Measurements from ENCODE around the gene SPATA6L. TPM values are rescaled to one million over a fixed set of nuclear protein-coding genes. Genes with fewer than 3 reads are reported as not detected.
A peak's percentile ranks its signal among the peaks of the same experiment; 100 is the strongest.

SPATA6L gene
- total RNA-seq, 1 experiment from 2014 or later = 1.8 TPM

DNA sequence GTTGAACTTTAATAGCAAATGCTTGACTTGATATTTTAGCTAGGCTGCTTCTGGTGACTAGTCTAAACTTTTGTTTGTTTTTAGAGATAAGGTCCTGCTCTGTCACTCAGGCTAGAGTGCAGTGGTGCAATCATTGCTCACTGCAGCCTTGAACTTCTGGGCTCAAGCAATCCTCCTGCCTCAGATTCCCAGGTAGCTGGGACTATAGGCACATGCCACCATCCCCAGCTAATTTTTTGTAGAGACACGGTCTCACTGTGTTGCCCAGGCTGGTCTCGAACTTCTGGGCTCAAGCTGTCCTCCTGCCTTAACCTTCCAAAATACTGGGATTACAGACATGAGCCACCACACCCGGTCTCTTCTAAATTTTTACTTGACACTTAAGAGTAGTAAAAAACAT is 33.8 kb upstream of the SPATA6L start:
- H3K4me1 Mint-ChIP-seq = no peaks in the 10 kb centered on the region
- ATAC-seq (no peak), DNase-seq (ENCODE audit: low spot score) (no peak)
- TF ChIP-seq PRRX2 (CRISPR knock-in tag; IDR thresholded peaks at IDR 0.05) (no peak), GABPB1 (CRISPR knock-in tag; IDR thresholded peaks at IDR 0.05) (peak; percentile 85)
- no peak overlapping the region for H3K4me3 Mint-ChIP-seq
- ChIA-PET POLR2A (no interaction called here), CTCF (no interaction called here)
- no peaks in the 10 kb centered on the region for H3K27me3 Mint-ChIP-seq (ENCODE audit: low read depth)
- H3K36me3 Mint-ChIP-seq = peaks cover 25% of the 10 kb centered on the region
- H3K27ac Mint-ChIP-seq = no peak overlapping the region
- no peaks in the 10 kb centered on the region for H3K9me3 Mint-ChIP-seq

GRCh38 chr9:4691795-4692194 is 25.5 kb upstream of the SPATA6L start:
- H3K4me3 Mint-ChIP-seq = no peak overlapping the region
- no peaks in the 10 kb centered on the region for H3K27me3 Mint-ChIP-seq (ENCODE audit: low read depth)
- no peaks in the 10 kb centered on the region for H3K4me1 Mint-ChIP-seq
- no peak overlapping the region for H3K27ac Mint-ChIP-seq
- H3K9me3 Mint-ChIP-seq = no peaks in the 10 kb centered on the region
- DNase-seq (ENCODE audit: low spot score) (no peak), ATAC-seq (no peak)
- TF ChIP-seq HMGA2 (CRISPR knock-in tag; IDR thresholded peaks at IDR 0.05) (no peak), ZNF396 (CRISPR knock-in tag; IDR thresholded peaks at IDR 0.05; ENCODE audit: borderline replicate concordance) (no peak), ZNF423 (CRISPR knock-in tag; IDR thresholded peaks at IDR 0.05) (no peak), EMX1 (CRISPR knock-in tag; IDR thresholded peaks at IDR 0.05) (no peak), JAZF1 (CRISPR knock-in tag; IDR thresholded peaks at IDR 0.05) (no peak), ETV6 (CRISPR knock-in tag; IDR thresholded peaks at IDR 0.05) (no peak), CREM (CRISPR knock-in tag; IDR thresholded peaks at IDR 0.05) (no peak), ZNF121 (CRISPR knock-in tag; IDR thresholded peaks at IDR 0.05) (no peak)
- TF ChIP-seq, protein P1, sequence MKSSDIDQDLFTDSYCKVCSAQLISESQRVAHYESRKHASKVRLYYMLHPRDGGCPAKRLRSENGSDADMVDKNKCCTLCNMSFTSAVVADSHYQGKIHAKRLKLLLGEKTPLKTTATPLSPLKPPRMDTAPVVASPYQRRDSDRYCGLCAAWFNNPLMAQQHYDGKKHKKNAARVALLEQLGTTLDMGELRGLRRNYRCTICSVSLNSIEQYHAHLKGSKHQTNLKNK (CRISPR knock-in tag; IDR thresholded peaks at IDR 0.05) = no peak
- TF ChIP-seq, protein P2, sequence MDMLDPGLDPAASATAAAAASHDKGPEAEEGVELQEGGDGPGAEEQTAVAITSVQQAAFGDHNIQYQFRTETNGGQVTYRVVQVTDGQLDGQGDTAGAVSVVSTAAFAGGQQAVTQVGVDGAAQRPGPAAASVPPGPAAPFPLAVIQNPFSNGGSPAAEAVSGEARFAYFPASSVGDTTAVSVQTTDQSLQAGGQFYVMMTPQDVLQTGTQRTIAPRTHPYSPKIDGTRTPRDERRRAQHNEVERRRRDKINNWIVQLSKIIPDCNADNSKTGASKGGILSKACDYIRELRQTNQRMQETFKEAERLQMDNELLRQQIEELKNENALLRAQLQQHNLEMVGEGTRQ (CRISPR knock-in tag; IDR thresholded peaks at IDR 0.05) = no peak
- TF ChIP-seq, protein P3, sequence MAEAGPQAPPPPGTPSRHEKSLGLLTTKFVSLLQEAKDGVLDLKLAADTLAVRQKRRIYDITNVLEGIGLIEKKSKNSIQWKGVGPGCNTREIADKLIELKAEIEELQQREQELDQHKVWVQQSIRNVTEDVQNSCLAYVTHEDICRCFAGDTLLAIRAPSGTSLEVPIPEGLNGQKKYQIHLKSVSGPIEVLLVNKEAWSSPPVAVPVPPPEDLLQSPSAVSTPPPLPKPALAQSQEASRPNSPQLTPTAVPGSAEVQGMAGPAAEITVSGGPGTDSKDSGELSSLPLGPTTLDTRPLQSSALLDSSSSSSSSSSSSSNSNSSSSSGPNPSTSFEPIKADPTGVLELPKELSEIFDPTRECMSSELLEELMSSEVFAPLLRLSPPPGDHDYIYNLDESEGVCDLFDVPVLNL (CRISPR knock-in tag; IDR thresholded peaks at IDR 0.05; ENCODE audit: borderline replicate concordance, low read depth) = no peak
- TF ChIP-seq, protein P4, sequence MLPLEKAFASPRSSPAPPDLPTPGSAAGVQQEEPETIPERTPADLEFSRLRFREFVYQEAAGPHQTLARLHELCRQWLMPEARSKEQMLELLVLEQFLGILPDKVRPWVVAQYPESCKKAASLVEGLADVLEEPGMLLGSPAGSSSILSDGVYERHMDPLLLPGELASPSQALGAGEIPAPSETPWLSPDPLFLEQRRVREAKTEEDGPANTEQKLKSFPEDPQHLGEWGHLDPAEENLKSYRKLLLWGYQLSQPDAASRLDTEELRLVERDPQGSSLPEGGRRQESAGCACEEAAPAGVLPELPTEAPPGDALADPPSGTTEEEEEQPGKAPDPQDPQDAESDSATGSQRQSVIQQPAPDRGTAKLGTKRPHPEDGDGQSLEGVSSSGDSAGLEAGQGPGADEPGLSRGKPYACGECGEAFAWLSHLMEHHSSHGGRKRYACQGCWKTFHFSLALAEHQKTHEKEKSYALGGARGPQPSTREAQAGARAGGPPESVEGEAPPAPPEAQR (CRISPR knock-in tag; IDR thresholded peaks at IDR 0.05) = no peak
- TF ChIP-seq, protein P5, sequence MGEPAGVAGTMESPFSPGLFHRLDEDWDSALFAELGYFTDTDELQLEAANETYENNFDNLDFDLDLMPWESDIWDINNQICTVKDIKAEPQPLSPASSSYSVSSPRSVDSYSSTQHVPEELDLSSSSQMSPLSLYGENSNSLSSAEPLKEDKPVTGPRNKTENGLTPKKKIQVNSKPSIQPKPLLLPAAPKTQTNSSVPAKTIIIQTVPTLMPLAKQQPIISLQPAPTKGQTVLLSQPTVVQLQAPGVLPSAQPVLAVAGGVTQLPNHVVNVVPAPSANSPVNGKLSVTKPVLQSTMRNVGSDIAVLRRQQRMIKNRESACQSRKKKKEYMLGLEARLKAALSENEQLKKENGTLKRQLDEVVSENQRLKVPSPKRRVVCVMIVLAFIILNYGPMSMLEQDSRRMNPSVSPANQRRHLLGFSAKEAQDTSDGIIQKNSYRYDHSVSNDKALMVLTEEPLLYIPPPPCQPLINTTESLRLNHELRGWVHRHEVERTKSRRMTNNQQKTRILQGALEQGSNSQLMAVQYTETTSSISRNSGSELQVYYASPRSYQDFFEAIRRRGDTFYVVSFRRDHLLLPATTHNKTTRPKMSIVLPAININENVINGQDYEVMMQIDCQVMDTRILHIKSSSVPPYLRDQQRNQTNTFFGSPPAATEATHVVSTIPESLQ (CRISPR knock-in tag; IDR thresholded peaks at IDR 0.05) = no peak
- POLR2A ChIA-PET = no interaction called here
- CTCF ChIA-PET = interaction anchor here (1.1 to 1.3 kb wide), 2 partner anchors 49 to 87 kb away, joined by 3 to 4 read pairs; no protein-coding TSS in a partner anchor
- peaks cover 12% of the 10 kb centered on the region for H3K36me3 Mint-ChIP-seq

GRCh38 chr9:4690144-4690543 is 23.9 kb upstream of the SPATA6L start:
- H3K9me3 Mint-ChIP-seq = no peaks in the 10 kb centered on the region
- no peak for DNase-seq (ENCODE audit: low spot score)
- POLR2A ChIA-PET = no interaction called here
- H3K27ac Mint-ChIP-seq = peak overlapping the region; percentile 42
- H3K27me3 Mint-ChIP-seq (ENCODE audit: low read depth) = no peaks in the 10 kb centered on the region
- peaks cover 23% of the 10 kb centered on the region for H3K36me3 Mint-ChIP-seq
- H3K4me1 Mint-ChIP-seq = no peaks in the 10 kb centered on the region
- CTCF ChIA-PET = no interaction called here
- no peak overlapping the region for H3K4me3 Mint-ChIP-seq
- ATAC-seq = no peak
- TF ChIP-seq, protein P1 (CRISPR knock-in tag; IDR thresholded peaks at IDR 0.05) = no peak
- TF ChIP-seq EMX1 (CRISPR knock-in tag; IDR thresholded peaks at IDR 0.05) (no peak), RELA (CRISPR knock-in tag; IDR thresholded peaks at IDR 0.05; ENCODE audit: borderline replicate concordance) (no peak), STAT6 (CRISPR knock-in tag; conservative IDR thresholded peaks at IDR 0.05; ENCODE audit: low read depth) (no peak)
- TF ChIP-seq, protein P6, sequence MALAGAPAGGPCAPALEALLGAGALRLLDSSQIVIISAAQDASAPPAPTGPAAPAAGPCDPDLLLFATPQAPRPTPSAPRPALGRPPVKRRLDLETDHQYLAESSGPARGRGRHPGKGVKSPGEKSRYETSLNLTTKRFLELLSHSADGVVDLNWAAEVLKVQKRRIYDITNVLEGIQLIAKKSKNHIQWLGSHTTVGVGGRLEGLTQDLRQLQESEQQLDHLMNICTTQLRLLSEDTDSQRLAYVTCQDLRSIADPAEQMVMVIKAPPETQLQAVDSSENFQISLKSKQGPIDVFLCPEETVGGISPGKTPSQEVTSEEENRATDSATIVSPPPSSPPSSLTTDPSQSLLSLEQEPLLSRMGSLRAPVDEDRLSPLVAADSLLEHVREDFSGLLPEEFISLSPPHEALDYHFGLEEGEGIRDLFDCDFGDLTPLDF (CRISPR knock-in tag; IDR thresholded peaks at IDR 0.05) = no peak
- TF ChIP-seq, protein P7, sequence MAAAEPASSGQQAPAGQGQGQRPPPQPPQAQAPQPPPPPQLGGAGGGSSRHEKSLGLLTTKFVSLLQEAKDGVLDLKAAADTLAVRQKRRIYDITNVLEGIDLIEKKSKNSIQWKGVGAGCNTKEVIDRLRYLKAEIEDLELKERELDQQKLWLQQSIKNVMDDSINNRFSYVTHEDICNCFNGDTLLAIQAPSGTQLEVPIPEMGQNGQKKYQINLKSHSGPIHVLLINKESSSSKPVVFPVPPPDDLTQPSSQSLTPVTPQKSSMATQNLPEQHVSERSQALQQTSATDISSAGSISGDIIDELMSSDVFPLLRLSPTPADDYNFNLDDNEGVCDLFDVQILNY (CRISPR knock-in tag; IDR thresholded peaks at IDR 0.05) = no peak
- TF ChIP-seq, protein P4 (CRISPR knock-in tag; IDR thresholded peaks at IDR 0.05) = no peak

Measured in WTC11 (cell line).